Ishikawa (cell line): Measurements from ENCODE around the gene ANO6.

Experiments used
- CREB1 ChIP-seq: IDR thresholded peaks from 2 replicates; pipeline ENCODE4 v1.6.1; 2012; ENCODE audit warnings: low read depth
- EGR1 ChIP-seq: IDR thresholded peaks from 2 replicates; pipeline ENCODE4 v1.6.1; 2012
- RAD21 ChIP-seq: IDR thresholded peaks from 2 replicates; pipeline ENCODE4 v1.6.1; 2012; ENCODE audit warnings: low read depth
- REST ChIP-seq: IDR thresholded peaks from 2 replicates; pipeline ENCODE4 v1.6.1; 2012; ENCODE audit warnings: low read depth, mild to moderate bottlenecking
- USF1 ChIP-seq: IDR thresholded peaks from 2 replicates; pipeline ENCODE4 v1.6.1; 2012

GRCh38 chr12:45326358-45326975 lies 110.6 kb downstream of the ANO6 start:
- TF ChIP-seq USF1 (no peak), REST (no peak), EGR1 (no peak), CREB1 (no peak), RAD21 (no peak)
